Coronary artery (tissue), 2 donors: ENCODE results near the gene KCNJ11.

Experiments
- DNase-seq: peaks from one replicate; pipeline ENCODE4 v3.0.0-alpha.2; 2017; ENCODE audit warnings: low spot score
- H3K27ac ChIP-seq, 2 donors: fragments of 200-600 bp; sonication (generic); one replicate each; pipeline ENCODE4 v1.5.1; 2016 to 2019
- H3K4me3 ChIP-seq: fragments of 200-600 bp; sonication (generic); 2 replicates; pipeline ENCODE4 v1.5.1; 2016; ENCODE audit warnings: mild to moderate bottlenecking, moderate library complexity
- TF ChIP-seq, protein P1 (sequence below): fragments of 200-600 bp; sonication (generic); IDR thresholded peaks from one replicate; pipeline ENCODE4 v1.5.1; 2019; ENCODE audit warnings: antibody characterized with exemption

The KCNJ11 gene

GRCh38 chr11:17397311-17398002, 9.0 kb upstream of the KCNJ11 start:
- DNase-seq = no peak
- H3K27ac ChIP-seq = no peak overlapping the region
- no peak overlapping the region for H3K4me3 ChIP-seq
- TF ChIP-seq, protein P1, sequence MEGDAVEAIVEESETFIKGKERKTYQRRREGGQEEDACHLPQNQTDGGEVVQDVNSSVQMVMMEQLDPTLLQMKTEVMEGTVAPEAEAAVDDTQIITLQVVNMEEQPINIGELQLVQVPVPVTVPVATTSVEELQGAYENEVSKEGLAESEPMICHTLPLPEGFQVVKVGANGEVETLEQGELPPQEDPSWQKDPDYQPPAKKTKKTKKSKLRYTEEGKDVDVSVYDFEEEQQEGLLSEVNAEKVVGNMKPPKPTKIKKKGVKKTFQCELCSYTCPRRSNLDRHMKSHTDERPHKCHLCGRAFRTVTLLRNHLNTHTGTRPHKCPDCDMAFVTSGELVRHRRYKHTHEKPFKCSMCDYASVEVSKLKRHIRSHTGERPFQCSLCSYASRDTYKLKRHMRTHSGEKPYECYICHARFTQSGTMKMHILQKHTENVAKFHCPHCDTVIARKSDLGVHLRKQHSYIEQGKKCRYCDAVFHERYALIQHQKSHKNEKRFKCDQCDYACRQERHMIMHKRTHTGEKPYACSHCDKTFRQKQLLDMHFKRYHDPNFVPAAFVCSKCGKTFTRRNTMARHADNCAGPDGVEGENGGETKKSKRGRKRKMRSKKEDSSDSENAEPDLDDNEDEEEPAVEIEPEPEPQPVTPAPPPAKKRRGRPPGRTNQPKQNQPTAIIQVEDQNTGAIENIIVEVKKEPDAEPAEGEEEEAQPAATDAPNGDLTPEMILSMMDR = no peak

DNA sequence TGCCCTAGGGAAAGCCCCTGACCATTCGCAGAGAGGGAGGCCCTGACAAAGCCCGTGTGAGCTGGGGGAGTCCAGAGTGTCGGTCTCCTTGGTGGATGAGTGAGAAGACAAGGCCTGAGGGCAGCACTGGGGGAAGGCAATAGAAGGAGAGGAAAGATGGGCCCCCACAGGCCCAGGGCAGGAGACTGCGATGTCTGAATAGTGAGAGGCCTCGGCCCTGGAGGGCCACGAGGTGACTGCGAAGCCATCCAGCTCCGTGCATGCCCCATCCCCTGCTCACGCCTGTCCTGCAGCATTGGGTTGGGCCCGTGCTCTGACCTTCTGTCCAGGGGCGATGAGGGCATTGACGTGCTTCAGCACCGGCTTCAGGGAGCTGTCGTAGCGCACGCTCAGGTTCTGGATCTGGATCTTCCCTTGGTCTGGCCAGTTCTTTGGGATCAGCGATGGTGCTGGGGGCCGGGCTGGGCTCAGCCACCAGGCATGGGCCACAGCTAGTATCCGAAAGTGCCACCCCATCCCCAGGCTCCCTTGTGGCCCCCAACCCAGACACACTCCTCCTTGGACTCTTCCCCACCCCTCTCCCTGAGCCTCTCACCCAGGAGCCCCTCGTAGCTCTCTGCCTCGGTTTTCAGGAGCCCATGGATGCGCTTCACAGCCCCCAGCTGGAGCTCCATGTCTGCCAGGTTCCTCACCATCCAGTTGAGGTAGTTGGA, 8.3 kb upstream of the KCNJ11 start:
- Histone ChIP-seq H3K4me3 (no peak overlapping the region), H3K27ac (no peak overlapping the region)
- DNase-seq = no peak
- TF ChIP-seq, protein P1 = no peak

DNA sequence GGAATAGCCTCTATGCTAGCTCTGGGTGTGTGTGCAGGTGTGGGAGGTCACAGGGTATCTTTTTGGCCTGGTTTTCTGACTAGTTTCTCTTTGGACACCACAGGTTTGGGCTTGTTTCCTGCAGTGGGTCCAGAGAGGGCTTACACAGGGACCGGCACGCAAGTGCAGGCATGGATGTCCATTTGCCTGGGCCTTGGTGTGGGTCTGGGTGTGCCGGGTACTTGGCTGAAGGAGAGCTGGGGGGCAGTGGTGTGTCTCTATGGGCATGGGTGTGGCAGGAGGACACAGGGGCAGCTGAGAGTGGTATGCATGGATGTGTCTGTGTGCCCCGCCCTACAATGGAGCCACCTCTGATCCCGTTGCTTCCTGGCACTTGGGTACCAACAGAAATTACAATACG, 7.5 kb upstream of the KCNJ11 start:
- TF ChIP-seq, protein P1 = no peak

DNA sequence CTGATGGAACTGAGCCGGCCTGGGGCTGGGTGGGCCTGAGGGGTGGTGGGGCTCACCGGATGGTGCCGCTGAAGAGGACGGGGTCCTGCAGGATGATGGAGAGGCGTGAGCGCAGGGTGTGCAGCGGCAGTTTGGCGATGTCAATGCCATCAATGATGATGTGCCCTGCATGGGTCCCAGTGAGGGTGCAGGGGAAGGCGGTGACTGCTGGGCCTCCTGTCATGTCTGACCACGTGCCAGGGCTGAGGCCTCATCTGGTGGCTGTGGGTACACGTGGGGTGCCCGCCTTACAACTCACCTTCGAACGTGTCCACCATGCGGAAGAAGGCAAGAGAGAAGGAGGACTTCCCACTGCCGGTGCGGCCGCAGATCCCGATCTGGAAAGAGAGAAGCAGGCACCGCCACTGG, 7.1 kb upstream of the KCNJ11 start:
- TF ChIP-seq, protein P1 = no peak
- Histone ChIP-seq H3K4me3 (no peak overlapping the region), H3K27ac (no peak overlapping the region)
- DNase-seq = no peak

More for the DNA sequence above, 7.5 kb upstream of the KCNJ11 start:
- Histone ChIP-seq H3K4me3 (no peak overlapping the region), H3K27ac (no peak overlapping the region)
- no peak for DNase-seq

DNA sequence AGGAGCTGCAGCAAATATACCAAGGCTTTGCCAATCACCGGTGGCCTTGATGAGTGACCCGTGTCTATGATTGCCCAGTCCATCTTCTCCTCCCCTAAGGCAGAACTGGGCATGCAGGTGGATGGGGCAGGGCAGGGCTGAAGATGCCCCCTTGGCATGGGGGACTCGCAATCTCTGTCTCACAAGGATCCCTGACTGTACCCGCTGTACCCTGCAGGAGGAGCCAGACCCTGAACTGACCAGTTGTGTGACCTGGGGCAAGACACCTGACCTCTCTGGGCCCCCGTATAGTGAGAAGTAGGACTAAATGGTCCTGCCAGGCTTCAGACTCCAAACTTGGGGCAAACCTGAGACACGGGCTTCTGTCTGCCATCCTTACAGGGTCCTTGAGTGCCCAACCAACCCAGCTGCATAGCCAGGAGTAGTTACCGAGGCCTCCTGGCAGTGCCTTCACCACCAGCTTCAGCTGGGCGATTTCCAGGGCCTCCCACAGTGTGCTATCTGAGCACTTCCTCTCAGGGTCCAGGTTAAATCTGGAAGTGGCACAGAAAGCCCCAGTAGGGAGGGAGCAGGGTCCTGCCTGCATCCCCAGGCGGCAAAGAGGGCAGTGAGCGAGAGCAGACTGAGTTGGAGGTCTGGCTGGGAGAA, 6.4 kb upstream of the KCNJ11 start:
- DNase-seq = no peak
- no peak overlapping the region for H3K4me3 ChIP-seq
- TF ChIP-seq, protein P1 = no peak
- no peak overlapping the region for H3K27ac ChIP-seq

GRCh38 chr11:17393472-17393871, 5.0 kb upstream of the KCNJ11 start:
- TF ChIP-seq, protein P1 = no peak
- no peak overlapping the region for H3K4me3 ChIP-seq
- no peak overlapping the region for H3K27ac ChIP-seq
- no peak for DNase-seq
